Measurements from ENCODE around the gene PTPRE.
"Not testable (repeated sequence)": the region's sequence is repeated elsewhere in the genome, so short reads cannot be mapped to it uniquely, and the experiment has no call there.

PTPRE gene

GRCh38 chr10:128086003-128086863 lies 179.3 kb downstream of the PTPRE start:
- no peaks in the 10 kb centered on the region for H3K27me3 Mint-ChIP-seq
- H3K27ac Mint-ChIP-seq, result no peak overlapping the region
- no peaks in the 10 kb centered on the region for H3K4me1 Mint-ChIP-seq (ENCODE audit: low read depth)
- no peaks in the 10 kb centered on the region for H3K36me3 Mint-ChIP-seq
- H3K4me3 Mint-ChIP-seq, result no peak overlapping the region
- H3K9me3 Mint-ChIP-seq (ENCODE audit: low read depth), result no peaks in the 10 kb centered on the region

- Mint-ChIP-seq H3K27ac (no peak overlapping the region), H3K27me3 (no peaks in the 10 kb centered on the region), H3K36me3 (no peaks in the 10 kb centered on the region), H3K9me3 (ENCODE audit: low read depth) (no peaks in the 10 kb centered on the region), H3K4me1 (ENCODE audit: low read depth) (no peaks in the 10 kb centered on the region), H3K4me3 (no peak overlapping the region)
Observed at GRCh38 chr10:128087146-128087883, 180.4 kb downstream of the PTPRE start.

- Mint-ChIP-seq H3K27ac (no peak overlapping the region), H3K9me3 (ENCODE audit: low read depth) (no peaks in the 10 kb centered on the region), H3K27me3 (no peaks in the 10 kb centered on the region), H3K4me1 (ENCODE audit: low read depth) (no peaks in the 10 kb centered on the region), H3K4me3 (no peak overlapping the region), H3K36me3 (no peaks in the 10 kb centered on the region)
Observed at GRCh38 chr10:128087884-128088709, 181.2 kb downstream of the PTPRE start.

GRCh38 chr10:128091636-128092210 lies 184.8 kb downstream of the PTPRE start:
- Mint-ChIP-seq H3K4me1 (ENCODE audit: low read depth) (peaks cover 18% of the 10 kb centered on the region), H3K4me3 (no peak overlapping the region)

GRCh38 chr10:128092454-128092853 lies 185.6 kb downstream of the PTPRE start:
- Mint-ChIP-seq H3K4me1 (ENCODE audit: low read depth) (peaks cover 21% of the 10 kb centered on the region), H3K27ac (no peak overlapping the region), H3K36me3 (peaks cover 2% of the 10 kb centered on the region), H3K27me3 (no peaks in the 10 kb centered on the region), H3K9me3 (ENCODE audit: low read depth) (no peaks in the 10 kb centered on the region), H3K4me3 (no peak overlapping the region)

More at GRCh38 chr10:128091636-128092210, 184.8 kb downstream of the PTPRE start:
- Mint-ChIP-seq H3K27ac (no peak overlapping the region), H3K36me3 (peaks cover 1% of the 10 kb centered on the region), H3K27me3 (no peaks in the 10 kb centered on the region), H3K9me3 (ENCODE audit: low read depth) (no peaks in the 10 kb centered on the region)

- H3K27me3 Mint-ChIP-seq, H3K27ac Mint-ChIP-seq, H3K4me3 Mint-ChIP-seq: not testable (repeated sequence)
Observed at GRCh38 chr10:128094596-128094995, 187.7 kb downstream of the PTPRE start.

GRCh38 chr10:128095027-128095752 lies 188.3 kb downstream of the PTPRE start:
- Mint-ChIP-seq H3K4me3 (no peak overlapping the region), H3K27me3 (no peaks in the 10 kb centered on the region), H3K36me3 (peaks cover 2% of the 10 kb centered on the region), H3K9me3 (ENCODE audit: low read depth) (no peaks in the 10 kb centered on the region), H3K27ac (no peak overlapping the region), H3K4me1 (ENCODE audit: low read depth) (peaks cover 21% of the 10 kb centered on the region)

More at GRCh38 chr10:128094596-128094995, 187.7 kb downstream of the PTPRE start:
- not testable (repeated sequence) for H3K36me3 Mint-ChIP-seq; H3K9me3 Mint-ChIP-seq (ENCODE audit: low read depth)
- peaks cover 21% of the 10 kb centered on the region for H3K4me1 Mint-ChIP-seq (ENCODE audit: low read depth)

GRCh38 chr10:128095753-128096469 lies 189.0 kb downstream of the PTPRE start:
- H3K27ac Mint-ChIP-seq, result no peak overlapping the region
- no peaks in the 10 kb centered on the region for H3K9me3 Mint-ChIP-seq (ENCODE audit: low read depth)
- peaks cover 2% of the 10 kb centered on the region for H3K36me3 Mint-ChIP-seq
- peaks cover 21% of the 10 kb centered on the region for H3K4me1 Mint-ChIP-seq (ENCODE audit: low read depth)
- no peak overlapping the region for H3K4me3 Mint-ChIP-seq
- no peaks in the 10 kb centered on the region for H3K27me3 Mint-ChIP-seq

- H3K36me3 Mint-ChIP-seq, result peaks cover 2% of the 10 kb centered on the region
Observed at GRCh38 chr10:128096486-128097199, 189.7 kb downstream of the PTPRE start.

GRCh38 chr10:128097783-128098182 lies 190.9 kb downstream of the PTPRE start:
- Mint-ChIP-seq H3K4me1 (ENCODE audit: low read depth) (peaks cover 27% of the 10 kb centered on the region), H3K27me3 (no peaks in the 10 kb centered on the region), H3K27ac (no peak overlapping the region), H3K4me3 (no peak overlapping the region), H3K9me3 (ENCODE audit: low read depth) (no peaks in the 10 kb centered on the region), H3K36me3 (peaks cover 2% of the 10 kb centered on the region)

More at GRCh38 chr10:128096486-128097199, 189.7 kb downstream of the PTPRE start:
- no peaks in the 10 kb centered on the region for H3K9me3 Mint-ChIP-seq (ENCODE audit: low read depth)
- no peak overlapping the region for H3K27ac Mint-ChIP-seq
- H3K4me1 Mint-ChIP-seq (ENCODE audit: low read depth), result peaks cover 27% of the 10 kb centered on the region
- H3K27me3 Mint-ChIP-seq, result no peaks in the 10 kb centered on the region
- H3K4me3 Mint-ChIP-seq, result no peak overlapping the region

GRCh38 chr10:128098631-128099030 lies 191.7 kb downstream of the PTPRE start:
- Mint-ChIP-seq H3K27me3 (no peaks in the 10 kb centered on the region), H3K4me3 (no peak overlapping the region), H3K9me3 (ENCODE audit: low read depth) (no peaks in the 10 kb centered on the region), H3K36me3 (peaks cover 2% of the 10 kb centered on the region), H3K27ac (no peak overlapping the region), H3K4me1 (ENCODE audit: low read depth) (peaks cover 27% of the 10 kb centered on the region)

GRCh38 chr10:128099901-128100300 lies 193.0 kb downstream of the PTPRE start:
- H3K27me3 Mint-ChIP-seq, result no peaks in the 10 kb centered on the region
- H3K4me1 Mint-ChIP-seq (ENCODE audit: low read depth), result peaks cover 27% of the 10 kb centered on the region
- H3K4me3 Mint-ChIP-seq, result no peak overlapping the region
- H3K9me3 Mint-ChIP-seq (ENCODE audit: low read depth), result no peaks in the 10 kb centered on the region
- H3K27ac Mint-ChIP-seq, result no peak overlapping the region
- H3K36me3 Mint-ChIP-seq, result peaks cover 2% of the 10 kb centered on the region

GRCh38 chr10:128101901-128102300 lies 195.0 kb downstream of the PTPRE start:
- no peaks in the 10 kb centered on the region for H3K27me3 Mint-ChIP-seq
- H3K4me1 Mint-ChIP-seq (ENCODE audit: low read depth), result peaks cover 8% of the 10 kb centered on the region
- H3K9me3 Mint-ChIP-seq (ENCODE audit: low read depth), result no peaks in the 10 kb centered on the region
- no peaks in the 10 kb centered on the region for H3K36me3 Mint-ChIP-seq
- no peak overlapping the region for H3K27ac Mint-ChIP-seq
- H3K4me3 Mint-ChIP-seq, result no peak overlapping the region

Measured in activated naive CD8-positive, alpha-beta T cell (primary cell).